NCI-H526 treated with DMSO at 0.1 percent for 48 hours (cell line): ENCODE data around the gene KLHL29.

Experiments used
- DNase-seq: peaks from one replicate; lab custom pipeline; 2025; lab: John Stamatoyannopoulos, UW

KLHL29 gene

GRCh38 chr2:23531280-23531679 lies 146.3 kb downstream of the KLHL29 start:
- DNase-seq = no peak

DNA sequence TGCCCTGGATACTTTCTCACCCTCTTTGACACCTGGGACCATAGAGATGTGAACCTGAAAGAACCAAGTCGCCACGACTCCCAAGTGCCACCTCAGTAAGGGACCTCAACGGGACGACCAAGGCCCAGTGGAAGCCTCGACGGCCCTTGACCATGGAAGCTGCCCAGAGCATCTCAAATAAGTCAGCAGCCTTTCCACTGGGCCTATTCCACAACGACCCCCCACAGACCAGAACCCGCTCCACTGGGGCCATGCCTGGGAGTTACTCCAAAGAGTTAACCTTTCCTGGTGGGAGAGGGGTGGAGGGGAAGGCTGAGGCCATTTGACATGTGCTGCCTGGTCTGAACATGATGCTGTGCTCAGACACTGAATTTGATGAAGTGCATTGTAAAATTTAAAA lies 146.9 kb downstream of the KLHL29 start:
- no peak for DNase-seq

DNA sequence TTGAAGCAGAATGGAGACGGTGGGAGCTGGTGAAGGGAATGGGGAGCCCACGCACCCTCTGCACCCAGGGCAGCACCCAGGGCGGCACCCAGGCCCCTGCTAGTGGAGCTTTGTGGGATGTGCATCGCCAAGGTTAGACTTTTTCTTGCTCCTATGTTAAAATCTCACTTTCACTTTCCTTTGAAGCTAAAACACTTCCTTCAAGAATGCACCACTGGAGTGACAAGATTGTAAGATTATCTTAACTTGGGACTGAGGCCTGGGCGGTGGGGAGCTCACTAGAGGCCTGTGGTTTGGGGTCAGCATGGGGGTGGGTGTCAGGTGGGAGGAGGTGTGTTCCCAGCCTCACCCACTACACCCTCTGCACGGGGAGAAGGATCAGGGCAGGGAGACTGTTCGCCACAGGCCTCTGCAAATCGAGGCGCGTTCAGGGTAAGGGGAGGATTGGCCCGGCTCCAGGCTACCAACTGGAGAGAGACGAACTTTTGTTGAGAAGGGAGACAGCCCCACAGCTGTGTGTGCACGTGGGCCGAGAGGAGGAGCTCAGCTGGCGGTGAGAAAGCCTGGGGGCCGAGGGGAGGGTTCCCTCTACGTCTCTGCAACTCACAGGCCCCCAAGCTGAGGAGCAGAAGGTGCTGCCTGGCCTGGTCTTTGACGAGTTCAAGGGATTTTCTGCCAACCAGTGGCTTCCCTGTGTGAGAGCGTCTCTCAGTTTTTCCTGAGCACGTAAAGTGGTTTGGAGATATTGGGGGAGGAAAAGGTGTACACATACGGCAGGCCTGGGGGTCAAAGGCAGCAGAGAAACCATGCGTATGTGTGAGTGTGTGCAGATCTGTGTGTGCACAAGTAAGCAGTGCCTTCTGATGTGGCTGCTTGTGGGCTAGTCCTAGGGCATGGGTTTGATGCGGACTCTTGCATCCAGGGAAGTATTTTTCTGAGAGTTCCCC lies 147.7 kb downstream of the KLHL29 start:
- no peak for DNase-seq

GRCh38 chr2:23533338-23533695 lies 148.3 kb downstream of the KLHL29 start:
- peak; percentile 38 for DNase-seq

DNA sequence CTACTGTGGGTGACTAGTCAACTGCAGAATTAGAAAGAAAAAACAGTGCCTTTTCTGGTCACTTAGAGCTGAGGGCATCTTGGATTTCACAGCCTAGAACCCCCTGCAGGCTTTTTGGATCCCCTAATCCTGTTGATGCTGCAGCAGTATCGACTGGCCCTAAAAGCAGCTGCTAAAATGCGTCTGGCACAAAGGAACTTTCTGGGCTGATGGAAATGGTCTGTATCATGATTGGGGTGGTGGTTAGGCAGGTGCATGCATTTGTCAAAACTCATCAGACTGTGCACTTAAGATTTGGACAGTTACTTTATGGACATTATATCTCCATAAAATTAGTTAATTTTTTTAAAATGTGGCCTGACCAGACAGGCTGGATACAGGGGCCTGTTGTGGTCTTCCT lies 149.8 kb downstream of the KLHL29 start:
- DNase-seq = no peak

GRCh38 chr2:23536326-23536725 lies 151.3 kb downstream of the KLHL29 start:
- DNase-seq = no peak

- no peak for DNase-seq
Observed at GRCh38 chr2:23537991-23538390, 153.0 kb downstream of the KLHL29 start.

DNA sequence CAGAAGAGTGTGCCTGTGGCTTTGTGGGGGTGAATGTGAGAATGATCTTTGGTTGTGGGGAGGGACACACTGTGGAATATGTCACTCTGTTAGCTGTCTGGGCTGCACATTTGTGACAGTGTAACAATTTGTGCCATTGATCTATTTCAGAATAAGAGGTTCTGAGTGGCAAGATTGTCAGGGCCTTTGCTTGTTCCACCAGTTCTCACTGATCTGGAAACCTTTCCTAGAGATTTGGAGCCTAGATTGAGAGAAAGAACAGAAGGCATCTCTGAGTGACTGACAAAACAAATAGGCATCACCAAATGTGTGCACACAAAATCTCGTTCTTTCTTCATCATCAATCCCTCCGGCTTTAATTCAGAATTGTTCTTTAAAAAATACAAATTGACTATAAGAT lies 153.6 kb downstream of the KLHL29 start:
- DNase-seq = no peak

GRCh38 chr2:23540804-23541360 lies 155.9 kb downstream of the KLHL29 start:
- no peak for DNase-seq

DNA sequence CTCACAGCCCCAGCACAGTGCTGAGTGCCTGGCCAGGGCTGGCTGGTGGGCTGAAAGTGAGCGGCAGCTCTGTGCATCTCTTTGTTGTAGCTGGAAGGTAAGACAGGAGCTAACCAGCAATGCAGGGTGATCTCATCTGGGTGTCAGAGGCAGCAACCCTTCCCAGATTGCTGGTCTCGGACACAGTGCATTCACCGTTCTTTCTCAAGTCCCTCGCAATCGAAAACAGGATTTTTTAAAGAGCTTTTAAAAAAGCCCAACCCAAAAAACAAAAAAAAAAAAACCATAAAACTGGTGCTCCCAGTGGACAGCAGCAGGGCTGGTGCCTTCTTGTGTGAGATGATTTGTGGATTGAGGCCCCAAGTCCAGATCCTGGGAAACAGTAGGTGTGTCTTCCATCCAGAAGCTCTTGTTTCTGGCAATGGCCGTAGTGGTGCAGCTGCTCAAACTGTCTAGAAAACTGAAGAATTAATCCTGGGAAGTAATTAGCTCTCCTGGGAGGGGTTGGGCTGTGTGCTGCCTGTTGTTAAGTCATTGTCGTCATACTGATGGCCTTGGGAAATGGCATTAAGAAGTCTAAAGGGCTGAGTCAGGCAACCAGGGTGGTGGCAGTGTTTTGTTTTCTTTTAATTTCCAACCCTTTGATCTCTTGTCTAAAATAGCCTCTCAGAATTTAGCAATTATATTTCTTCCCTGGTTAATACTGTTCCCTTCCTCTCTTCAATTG lies 156.7 kb downstream of the KLHL29 start:
- DNase-seq = no peak

DNA sequence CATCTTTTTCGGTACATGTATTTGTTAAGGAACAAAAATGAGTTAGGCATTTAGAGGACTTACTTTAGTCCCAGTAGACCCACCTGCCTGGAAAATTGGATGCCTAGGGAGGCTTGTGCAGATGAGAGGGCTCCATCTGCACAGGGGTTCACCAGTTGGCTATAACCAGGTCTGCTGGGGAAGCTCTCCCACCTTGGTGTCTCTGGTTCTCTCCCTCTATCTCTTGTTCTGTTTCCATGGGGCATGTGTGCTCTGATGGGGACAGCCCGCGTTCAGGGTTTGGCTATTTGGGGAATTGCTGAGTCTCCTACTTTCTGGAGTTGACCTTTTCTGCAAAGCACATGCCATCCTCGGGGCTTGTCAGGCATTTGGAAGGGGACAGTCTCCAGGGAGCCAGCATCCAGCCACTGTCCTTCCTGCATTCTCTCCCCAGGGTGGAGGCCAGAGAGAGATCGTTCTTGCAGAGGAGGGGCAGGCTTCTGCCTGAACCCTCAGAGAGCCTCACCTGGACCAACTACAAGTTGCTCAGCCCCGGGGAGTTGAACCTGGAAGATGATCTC lies 157.3 kb downstream of the KLHL29 start:
- DNase-seq = no peak

- no peak for DNase-seq
Observed at GRCh38 chr2:23543302-23543701, 158.3 kb downstream of the KLHL29 start.

DNA sequence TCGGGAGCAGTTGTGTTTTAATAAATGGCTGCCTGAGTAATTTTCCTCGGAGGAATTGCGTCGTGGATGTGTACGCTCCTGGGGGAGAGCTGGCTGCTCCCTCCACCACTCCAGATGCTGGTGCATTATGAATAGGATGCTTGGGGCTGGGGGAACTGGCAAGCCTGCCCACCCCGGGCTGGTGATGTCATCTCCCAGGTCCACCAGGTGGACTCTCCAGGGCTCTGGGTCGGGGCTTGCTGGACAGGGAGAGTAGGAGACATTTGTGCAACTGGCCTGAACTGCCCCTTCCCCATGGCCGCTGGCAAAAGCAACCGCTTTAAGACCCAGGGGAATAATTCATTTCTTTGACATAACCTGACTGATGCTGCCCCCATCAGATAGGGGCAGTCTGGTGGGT lies 158.7 kb downstream of the KLHL29 start:
- DNase-seq = no peak

DNA sequence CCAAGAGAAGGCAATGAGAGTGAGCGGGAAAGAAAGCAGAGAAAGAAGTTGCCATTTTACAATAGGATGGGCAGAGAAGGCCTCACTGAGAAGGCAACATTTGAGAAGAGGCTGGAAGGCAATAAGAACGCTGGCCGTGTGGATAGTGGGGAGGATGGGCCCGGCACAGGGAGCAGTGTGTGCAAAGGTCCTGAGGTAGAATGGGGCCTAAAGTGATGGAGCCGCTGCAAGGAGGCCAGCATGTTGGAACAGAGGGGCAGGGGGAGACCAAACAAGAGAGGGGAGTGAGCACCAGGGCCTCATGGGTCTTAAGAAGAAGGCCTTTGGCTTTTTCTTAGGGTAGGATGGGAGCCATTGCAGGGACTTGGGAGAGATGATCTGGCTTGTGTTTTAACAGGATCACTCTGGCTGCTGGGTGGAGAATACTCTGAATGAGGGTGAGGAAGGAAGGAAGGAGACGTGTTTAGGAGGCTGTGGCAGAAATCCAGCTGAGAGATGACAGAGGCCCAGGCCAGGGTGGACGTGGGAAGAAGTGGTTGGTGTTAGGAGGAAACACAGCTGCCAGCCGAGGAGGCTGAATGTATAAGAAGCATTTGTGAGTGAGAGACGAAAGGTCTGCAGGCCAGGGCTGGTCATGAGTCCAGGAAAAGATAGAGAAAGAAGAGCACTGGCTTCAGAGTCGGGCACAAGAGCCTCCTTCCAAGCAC lies 159.8 kb downstream of the KLHL29 start:
- no peak for DNase-seq

- DNase-seq = no peak
Observed at GRCh38 chr2:23545396-23545795, 160.4 kb downstream of the KLHL29 start.

- no peak for DNase-seq
Observed at GRCh38 chr2:23545811-23546210, 160.8 kb downstream of the KLHL29 start.

DNA sequence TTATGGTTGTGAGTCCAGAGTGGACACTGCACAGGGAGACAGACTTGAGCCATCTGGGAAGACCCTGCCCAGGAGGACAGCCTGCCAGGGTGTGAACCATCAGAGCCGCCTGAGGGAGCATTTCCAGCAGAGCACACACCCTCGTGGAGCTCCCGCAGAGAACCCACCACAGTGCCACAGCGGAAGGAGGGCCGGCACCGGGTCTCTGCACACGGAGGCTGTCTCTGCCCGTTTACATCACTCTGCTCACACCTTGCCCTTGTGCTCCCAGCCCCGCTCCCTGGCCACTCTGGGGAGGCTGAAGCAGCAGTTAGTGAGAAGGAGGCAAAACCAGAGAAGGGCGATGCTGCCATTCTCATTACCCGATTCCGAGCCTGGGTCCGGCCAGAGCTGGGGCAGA lies 161.9 kb downstream of the KLHL29 start:
- DNase-seq = no peak

DNA sequence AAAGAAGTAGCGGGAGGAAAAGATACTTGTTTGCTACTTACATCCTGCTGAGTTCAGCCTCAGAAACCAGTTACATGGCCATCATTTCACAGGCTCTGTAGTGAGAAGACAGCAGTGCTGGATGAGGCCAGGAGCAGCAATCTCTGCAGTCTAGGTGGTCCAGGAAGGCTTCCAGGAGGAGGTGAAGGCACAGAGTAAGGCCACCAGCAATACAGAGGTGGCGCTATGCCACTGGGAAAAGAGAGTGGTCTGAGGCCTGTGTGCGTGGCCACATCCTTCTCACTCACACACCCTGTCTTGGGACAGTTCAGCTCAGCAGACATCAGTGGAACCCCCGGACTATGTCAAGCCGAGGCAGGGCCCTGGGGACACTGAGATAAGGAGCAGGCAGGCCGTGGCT lies 162.7 kb downstream of the KLHL29 start:
- DNase-seq = no peak

GRCh38 chr2:23548143-23548769 lies 163.3 kb downstream of the KLHL29 start:
- DNase-seq = no peak

DNA sequence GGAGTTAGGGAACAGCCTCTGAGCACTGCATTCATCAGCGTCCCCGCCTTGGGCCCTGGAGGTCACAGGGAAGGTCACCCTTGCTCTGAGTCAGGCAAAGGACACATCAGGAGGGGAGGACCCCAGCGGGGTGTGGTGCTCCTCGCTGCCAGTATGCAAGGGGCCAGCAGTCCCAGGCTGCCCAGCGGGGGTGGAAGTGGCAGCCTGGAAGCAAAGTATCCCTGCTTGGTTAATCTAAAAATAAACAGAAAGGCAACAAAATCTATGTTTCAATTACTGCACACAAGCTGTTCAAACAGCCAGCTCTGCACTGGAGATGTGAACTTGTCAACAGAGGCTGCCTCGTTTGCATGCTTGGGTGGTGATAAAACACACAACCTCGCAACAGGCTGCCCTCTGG lies 164.1 kb downstream of the KLHL29 start:
- DNase-seq = peak; percentile 21

- no peak for DNase-seq
Observed at GRCh38 chr2:23549821-23550530, 165.0 kb downstream of the KLHL29 start.
